ENCODE data around the gene C3orf38. TPM values are rescaled to one million over a fixed set of nuclear protein-coding genes. Genes with fewer than 3 reads are reported as not detected.
A peak's percentile ranks its signal among the peaks of the same experiment; 100 is the strongest.

Gene C3orf38
- polyA plus RNA-seq, 2 of the 4 experiments (the other 2 are of a cell fraction) = 18.5 to 25.0 TPM

DNA sequence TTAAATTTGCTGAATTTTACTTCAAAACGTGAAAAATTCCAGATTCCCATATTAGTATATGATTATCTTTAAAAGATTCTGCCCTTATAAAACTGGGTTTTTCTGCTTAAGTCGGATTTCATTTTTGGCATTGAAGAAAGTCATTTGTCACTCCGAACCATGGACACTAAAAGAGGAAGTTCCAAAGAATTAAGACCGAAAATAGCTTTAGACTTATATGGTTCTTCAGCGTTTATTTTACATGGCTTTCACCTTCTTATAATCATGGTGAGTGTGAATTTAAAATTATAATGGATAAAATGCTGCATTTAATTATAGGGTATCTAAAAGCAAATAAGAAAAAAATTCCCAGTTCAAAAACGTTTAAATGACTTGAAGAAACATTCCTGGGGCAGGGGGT is 1.0 kb downstream of the C3orf38 start (continued):
- TF ChIP-seq HOXA7 (CRISPR knock-in tag; IDR thresholded peaks at IDR 0.05) (no peak), HOXB5 (CRISPR knock-in tag; IDR thresholded peaks at IDR 0.05) (no peak), NPAS2 (CRISPR knock-in tag; IDR thresholded peaks at IDR 0.05; ENCODE audit: borderline replicate concordance) (no peak), PHF8 (IDR thresholded peaks at IDR 0.05; ENCODE audit: borderline replicate concordance, low read depth) (no peak), CHD2 (IDR thresholded peaks at IDR 0.05; ENCODE audit: low read length, partially characterized antibody) (no peak), ESRRA (IDR thresholded peaks at IDR 0.05; ENCODE audit: borderline replicate concordance, low read length) (no peak)
- TF ChIP-seq, protein P1, sequence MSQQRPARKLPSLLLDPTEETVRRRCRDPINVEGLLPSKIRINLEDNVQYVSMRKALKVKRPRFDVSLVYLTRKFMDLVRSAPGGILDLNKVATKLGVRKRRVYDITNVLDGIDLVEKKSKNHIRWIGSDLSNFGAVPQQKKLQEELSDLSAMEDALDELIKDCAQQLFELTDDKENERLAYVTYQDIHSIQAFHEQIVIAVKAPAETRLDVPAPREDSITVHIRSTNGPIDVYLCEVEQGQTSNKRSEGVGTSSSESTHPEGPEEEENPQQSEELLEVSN (IDR thresholded peaks at IDR 0.05; ENCODE audit: borderline replicate concordance, low read depth) = no peak

DNA sequence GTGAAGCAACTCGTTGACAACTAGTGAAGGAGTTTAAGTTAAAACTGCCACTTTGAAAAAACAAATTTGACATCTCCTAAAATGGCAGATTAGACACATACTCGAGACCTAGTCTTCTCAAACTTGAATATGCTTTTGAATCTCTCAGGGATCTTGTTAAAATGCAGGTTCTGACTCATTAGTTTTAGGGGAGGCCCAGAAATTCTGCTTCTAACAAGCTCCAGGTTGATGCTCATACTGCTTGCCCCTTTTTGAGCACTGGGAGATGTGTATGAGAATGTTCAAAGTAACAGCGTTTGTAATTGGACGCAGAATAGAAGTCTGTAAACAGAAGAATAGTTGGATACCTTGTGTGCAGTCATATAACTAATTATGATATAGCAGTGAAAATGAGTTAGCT is 1.6 kb downstream of the C3orf38 start:
- ATAC-seq (no peak), DNase-seq (ENCODE audit: low read depth in 1 of 2, low spot score in 1 of 2) (no peak), FAIRE-seq (no peak)
- peak overlapping the region in 1 of 2 experiments; percentile 91; a peak in 1 of 6 replicates for H3K27ac ChIP-seq
- TF ChIP-seq HOXB5 (CRISPR knock-in tag; IDR thresholded peaks at IDR 0.05) = no peak
- TF ChIP-seq, protein P2, sequence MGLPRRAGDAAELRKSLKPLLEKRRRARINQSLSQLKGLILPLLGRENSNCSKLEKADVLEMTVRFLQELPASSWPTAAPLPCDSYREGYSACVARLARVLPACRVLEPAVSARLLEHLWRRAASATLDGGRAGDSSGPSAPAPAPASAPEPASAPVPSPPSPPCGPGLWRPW (IDR thresholded peaks at IDR 0.05) = no peak
- no peak for TF ChIP-seq RARB (CRISPR knock-in tag; IDR thresholded peaks at IDR 0.05)
- no peak for TF ChIP-seq CHD2 (IDR thresholded peaks at IDR 0.05; ENCODE audit: low read length, partially characterized antibody)
- TF ChIP-seq, protein P1 (IDR thresholded peaks at IDR 0.05; ENCODE audit: borderline replicate concordance, low read depth) = no peak
- no peak for TF ChIP-seq HDAC2 (IDR thresholded peaks at IDR 0.05)
- TF ChIP-seq ZC3H11A (IDR thresholded peaks at IDR 0.05) = no peak
- TF ChIP-seq KDM1A (IDR thresholded peaks at IDR 0.05; ENCODE audit: low read depth) = no peak
- no peak for TF ChIP-seq EHF (CRISPR knock-in tag; IDR thresholded peaks at IDR 0.05)
- TF ChIP-seq HEYL (CRISPR knock-in tag; IDR thresholded peaks at IDR 0.05) = no peak
- no peak for TF ChIP-seq NR3C1 (IDR thresholded peaks at IDR 0.05)
- TF ChIP-seq KDM5A (IDR thresholded peaks at IDR 0.05) = no peak
- TF ChIP-seq CEBPB (IDR thresholded peaks at IDR 0.05) = no peak
- no peak for TF ChIP-seq MAZ (IDR thresholded peaks at IDR 0.05; ENCODE audit: borderline replicate concordance, low read depth, low read length)
- no peak for TF ChIP-seq JUN (IDR thresholded peaks at IDR 0.05)
- no peak for TF ChIP-seq JUNB (IDR thresholded peaks at IDR 0.05)
- no peak for TF ChIP-seq ZFP36 (IDR thresholded peaks at IDR 0.05; ENCODE audit: borderline replicate concordance, partially characterized antibody)
- TF ChIP-seq FOSB (CRISPR knock-in tag; IDR thresholded peaks at IDR 0.05) = no peak
- no peak for TF ChIP-seq NFE2L2 (conservative IDR thresholded peaks at IDR 0.05; ENCODE audit: low read length)
- TF ChIP-seq, protein P3, sequence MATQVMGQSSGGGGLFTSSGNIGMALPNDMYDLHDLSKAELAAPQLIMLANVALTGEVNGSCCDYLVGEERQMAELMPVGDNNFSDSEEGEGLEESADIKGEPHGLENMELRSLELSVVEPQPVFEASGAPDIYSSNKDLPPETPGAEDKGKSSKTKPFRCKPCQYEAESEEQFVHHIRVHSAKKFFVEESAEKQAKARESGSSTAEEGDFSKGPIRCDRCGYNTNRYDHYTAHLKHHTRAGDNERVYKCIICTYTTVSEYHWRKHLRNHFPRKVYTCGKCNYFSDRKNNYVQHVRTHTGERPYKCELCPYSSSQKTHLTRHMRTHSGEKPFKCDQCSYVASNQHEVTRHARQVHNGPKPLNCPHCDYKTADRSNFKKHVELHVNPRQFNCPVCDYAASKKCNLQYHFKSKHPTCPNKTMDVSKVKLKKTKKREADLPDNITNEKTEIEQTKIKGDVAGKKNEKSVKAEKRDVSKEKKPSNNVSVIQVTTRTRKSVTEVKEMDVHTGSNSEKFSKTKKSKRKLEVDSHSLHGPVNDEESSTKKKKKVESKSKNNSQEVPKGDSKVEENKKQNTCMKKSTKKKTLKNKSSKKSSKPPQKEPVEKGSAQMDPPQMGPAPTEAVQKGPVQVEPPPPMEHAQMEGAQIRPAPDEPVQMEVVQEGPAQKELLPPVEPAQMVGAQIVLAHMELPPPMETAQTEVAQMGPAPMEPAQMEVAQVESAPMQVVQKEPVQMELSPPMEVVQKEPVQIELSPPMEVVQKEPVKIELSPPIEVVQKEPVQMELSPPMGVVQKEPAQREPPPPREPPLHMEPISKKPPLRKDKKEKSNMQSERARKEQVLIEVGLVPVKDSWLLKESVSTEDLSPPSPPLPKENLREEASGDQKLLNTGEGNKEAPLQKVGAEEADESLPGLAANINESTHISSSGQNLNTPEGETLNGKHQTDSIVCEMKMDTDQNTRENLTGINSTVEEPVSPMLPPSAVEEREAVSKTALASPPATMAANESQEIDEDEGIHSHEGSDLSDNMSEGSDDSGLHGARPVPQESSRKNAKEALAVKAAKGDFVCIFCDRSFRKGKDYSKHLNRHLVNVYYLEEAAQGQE (IDR thresholded peaks at IDR 0.05) = no peak
- no peaks in the 10 kb centered on the region for H3K9me3 ChIP-seq
- peak overlapping the region; percentile 81 for H3K4me2 ChIP-seq
- ChIA-PET POLR2A (interaction anchor here (1.8 kb wide), 1 partner anchor 93 kb away, joined by 5 read pairs; the partner anchor contains the start of gene CGGBP1), CTCF (interaction anchor here (0.9 kb wide), 1 partner anchor 38 kb away, joined by 3 read pairs; no protein-coding TSS in a partner anchor)
- 57% methylated on average over 4 of the region's 4 CpGs for WGBS (ENCODE audit: missing lambda C conversion rate)
- H3K4me1 ChIP-seq = peaks cover 14% of the 10 kb centered on the region; the same call in 2 of the 3 replicates
- H3K4me3 ChIP-seq = peak overlapping the region; percentile 68

Data from A549 (cell line).